ENCODE results near the gene LYZL1. TPM values are rescaled to one million over a fixed set of nuclear protein-coding genes. Genes with fewer than 3 reads are reported as not detected.

The LYZL1 gene
- total RNA-seq, 1 experiment from 2014 or later: not detected

- TF ChIP-seq, protein P1, sequence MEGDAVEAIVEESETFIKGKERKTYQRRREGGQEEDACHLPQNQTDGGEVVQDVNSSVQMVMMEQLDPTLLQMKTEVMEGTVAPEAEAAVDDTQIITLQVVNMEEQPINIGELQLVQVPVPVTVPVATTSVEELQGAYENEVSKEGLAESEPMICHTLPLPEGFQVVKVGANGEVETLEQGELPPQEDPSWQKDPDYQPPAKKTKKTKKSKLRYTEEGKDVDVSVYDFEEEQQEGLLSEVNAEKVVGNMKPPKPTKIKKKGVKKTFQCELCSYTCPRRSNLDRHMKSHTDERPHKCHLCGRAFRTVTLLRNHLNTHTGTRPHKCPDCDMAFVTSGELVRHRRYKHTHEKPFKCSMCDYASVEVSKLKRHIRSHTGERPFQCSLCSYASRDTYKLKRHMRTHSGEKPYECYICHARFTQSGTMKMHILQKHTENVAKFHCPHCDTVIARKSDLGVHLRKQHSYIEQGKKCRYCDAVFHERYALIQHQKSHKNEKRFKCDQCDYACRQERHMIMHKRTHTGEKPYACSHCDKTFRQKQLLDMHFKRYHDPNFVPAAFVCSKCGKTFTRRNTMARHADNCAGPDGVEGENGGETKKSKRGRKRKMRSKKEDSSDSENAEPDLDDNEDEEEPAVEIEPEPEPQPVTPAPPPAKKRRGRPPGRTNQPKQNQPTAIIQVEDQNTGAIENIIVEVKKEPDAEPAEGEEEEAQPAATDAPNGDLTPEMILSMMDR (IDR thresholded peaks at IDR 0.05 in 2 of 3, conservative IDR thresholded peaks at IDR 0.05 in 1 of 3; ENCODE audit: borderline replicate concordance in 1 of 3, insufficient read depth in 1 of 3, low read depth in 2 of 3, low read length in 2 of 3): no peak
- TF ChIP-seq ATF3 (IDR thresholded peaks at IDR 0.05) (no peak), EGR1 (IDR thresholded peaks at IDR 0.05; ENCODE audit: low read depth) (no peak), RAD21 (IDR thresholded peaks at IDR 0.05; ENCODE audit: low read depth) (no peak), YY1 (IDR thresholded peaks at IDR 0.05; ENCODE audit: extremely low read depth, insufficient replicate concordance, low read depth, low read length) (no peak), POLR2AphosphoS5 (IDR thresholded peaks at IDR 0.05; ENCODE audit: low read depth, low read length) (no peak), TCF7L2 (IDR thresholded peaks at IDR 0.05; ENCODE audit: borderline replicate concordance, extremely low read depth, insufficient read depth, insufficient read length) (no peak), MAX (IDR thresholded peaks at IDR 0.05) (no peak), CEBPB (IDR thresholded peaks at IDR 0.05; ENCODE audit: low read depth) (no peak), SIN3A (IDR thresholded peaks at IDR 0.05; ENCODE audit: low read depth) (no peak), EZH2 (IDR thresholded peaks at IDR 0.05) (no peak), JUND (IDR thresholded peaks at IDR 0.05) (no peak), EZH2phosphoT487 (IDR thresholded peaks at IDR 0.05; ENCODE audit: borderline replicate concordance) (no peak), ELF1 (IDR thresholded peaks at IDR 0.05; ENCODE audit: borderline replicate concordance, low read depth) (no peak), CBX3 (IDR thresholded peaks at IDR 0.05; ENCODE audit: low read depth) (no peak), POLR2A (IDR thresholded peaks at IDR 0.05; ENCODE audit: borderline replicate concordance, extremely low read depth, insufficient read depth, insufficient read length) (no peak), SRF (IDR thresholded peaks at IDR 0.05; ENCODE audit: low read depth) (no peak), ZNF274 (IDR thresholded peaks at IDR 0.05; ENCODE audit: low read depth, low read length) (no peak)
- TF ChIP-seq, protein P2, sequence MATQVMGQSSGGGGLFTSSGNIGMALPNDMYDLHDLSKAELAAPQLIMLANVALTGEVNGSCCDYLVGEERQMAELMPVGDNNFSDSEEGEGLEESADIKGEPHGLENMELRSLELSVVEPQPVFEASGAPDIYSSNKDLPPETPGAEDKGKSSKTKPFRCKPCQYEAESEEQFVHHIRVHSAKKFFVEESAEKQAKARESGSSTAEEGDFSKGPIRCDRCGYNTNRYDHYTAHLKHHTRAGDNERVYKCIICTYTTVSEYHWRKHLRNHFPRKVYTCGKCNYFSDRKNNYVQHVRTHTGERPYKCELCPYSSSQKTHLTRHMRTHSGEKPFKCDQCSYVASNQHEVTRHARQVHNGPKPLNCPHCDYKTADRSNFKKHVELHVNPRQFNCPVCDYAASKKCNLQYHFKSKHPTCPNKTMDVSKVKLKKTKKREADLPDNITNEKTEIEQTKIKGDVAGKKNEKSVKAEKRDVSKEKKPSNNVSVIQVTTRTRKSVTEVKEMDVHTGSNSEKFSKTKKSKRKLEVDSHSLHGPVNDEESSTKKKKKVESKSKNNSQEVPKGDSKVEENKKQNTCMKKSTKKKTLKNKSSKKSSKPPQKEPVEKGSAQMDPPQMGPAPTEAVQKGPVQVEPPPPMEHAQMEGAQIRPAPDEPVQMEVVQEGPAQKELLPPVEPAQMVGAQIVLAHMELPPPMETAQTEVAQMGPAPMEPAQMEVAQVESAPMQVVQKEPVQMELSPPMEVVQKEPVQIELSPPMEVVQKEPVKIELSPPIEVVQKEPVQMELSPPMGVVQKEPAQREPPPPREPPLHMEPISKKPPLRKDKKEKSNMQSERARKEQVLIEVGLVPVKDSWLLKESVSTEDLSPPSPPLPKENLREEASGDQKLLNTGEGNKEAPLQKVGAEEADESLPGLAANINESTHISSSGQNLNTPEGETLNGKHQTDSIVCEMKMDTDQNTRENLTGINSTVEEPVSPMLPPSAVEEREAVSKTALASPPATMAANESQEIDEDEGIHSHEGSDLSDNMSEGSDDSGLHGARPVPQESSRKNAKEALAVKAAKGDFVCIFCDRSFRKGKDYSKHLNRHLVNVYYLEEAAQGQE (IDR thresholded peaks at IDR 0.05; ENCODE audit: low read depth): no peak
- intact Hi-C loops (cut with micrococcal nuclease): no loop called here
- RAD21 ChIA-PET (ENCODE audit: low non-redundant PET in 1 of 2, low total read pairs in 2 of 2, uncharacterized antibody in 2 of 2, unreplicated experiment in 2 of 2): no interaction called here
- DNase-seq (ENCODE audit: low read depth, low spot score) (no peak), ATAC-seq (no peak)
- Histone ChIP-seq H3K4me1 (ENCODE audit: control insufficient read depth in 1 of 2, insufficient read depth in 2 of 2, low read length in 2 of 2) (no peaks in the 10 kb centered on the region), H3K4me2 (ENCODE audit: low read length) (no peak overlapping the region), H3K27ac (ENCODE audit: low read depth, low read length) (no peak overlapping the region), H2AFZ (ENCODE audit: low read depth, low read length, poor library complexity, severe bottlenecking) (no peak overlapping the region), H3K4me3 (replicated peaks in 1 of 2; ENCODE audit: low read depth in 1 of 2, low read length in 2 of 2) (no peak overlapping the region), H3K79me2 (ENCODE audit: insufficient read depth, low read length) (no peaks in the 10 kb centered on the region), H3K27me3 (ENCODE audit: insufficient read depth, low read length) (no peaks in the 10 kb centered on the region), H3K9me3 (ENCODE audit: control insufficient read depth in 1 of 2, insufficient read depth in 1 of 2, low read depth in 1 of 2, low read length in 2 of 2) (no peaks in the 10 kb centered on the region), H3K9ac (ENCODE audit: low read length) (no peak overlapping the region), H4K20me1 (ENCODE audit: insufficient read depth) (no peaks in the 10 kb centered on the region), H3K36me3 (ENCODE audit: control insufficient read depth in 1 of 2, insufficient read depth in 2 of 2, low read length in 2 of 2) (no peaks in the 10 kb centered on the region), H3K9me2 (ENCODE audit: insufficient read depth) (no peaks in the 10 kb centered on the region)
- POLR2A ChIA-PET: no interaction called here
- no TSS peak for BruUV-seq (replicated peaks)
- CTCF ChIA-PET: no interaction called here
Observed at GRCh38 chr10:29332061-29332760, 43.3 kb downstream of the LYZL1 start.
